H4 (cell line): ENCODE data around the gene HBS1L. TPM values are rescaled to one million over a fixed set of nuclear protein-coding genes. Genes with fewer than 3 reads are reported as not detected.
"Not testable (repeated sequence)": the region's sequence is repeated elsewhere in the genome, so short reads cannot be mapped to it uniquely, and the experiment has no call there.

ENCODE experiments used
- DNase-seq: peaks from one replicate; pipeline ENCODE4 v3.0.0-alpha.2; 2015; ENCODE audit warnings: low spot score
- total RNA-seq: library from RNA; depleted of rRNA; stranded (reverse); fragments of >200 nt; shearing (Covaris generic); gene quantifications from 2 replicates; pipeline ENCODE4 v1.2.3, GENCODE V29; 2014

HBS1L gene
- total RNA-seq, 1 experiment from 2014 or later = 65.6 TPM

- no peak for DNase-seq
Observed at GRCh38 chr6:135075018-135075417, 20.4 kb upstream of the HBS1L start.

DNA sequence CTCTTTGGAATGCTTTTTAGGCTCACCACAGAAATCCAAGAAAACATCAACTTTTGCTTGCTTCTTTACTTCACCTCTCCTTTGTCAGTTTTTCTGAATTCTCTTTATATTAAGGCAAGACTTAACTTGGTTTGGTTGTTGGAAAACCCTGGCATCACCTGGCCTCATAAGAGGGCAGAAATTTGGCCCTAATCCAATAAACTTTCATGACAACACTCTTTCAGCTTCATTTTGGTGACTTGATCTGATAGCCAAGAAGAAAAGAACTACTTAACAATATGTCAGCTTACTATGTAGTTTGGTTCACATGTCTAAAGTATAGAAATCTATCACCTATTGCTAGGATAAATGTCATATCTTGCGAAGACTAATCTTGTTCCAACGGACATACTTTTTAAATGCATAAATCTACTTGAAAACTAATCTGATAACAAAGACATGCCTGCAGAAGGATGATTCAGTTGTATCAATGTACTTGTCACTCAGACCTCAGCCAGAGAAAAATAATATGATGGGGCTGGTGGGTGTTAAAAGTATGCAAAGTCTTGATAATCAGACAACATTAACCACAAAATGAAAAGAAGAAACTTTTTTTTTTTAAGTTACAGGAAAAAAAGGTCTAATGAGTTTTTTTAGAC is 19.3 kb upstream of the HBS1L start:
- no peak for DNase-seq

- no peak for DNase-seq
Observed at GRCh38 chr6:135073217-135073616, 18.6 kb upstream of the HBS1L start.

DNA sequence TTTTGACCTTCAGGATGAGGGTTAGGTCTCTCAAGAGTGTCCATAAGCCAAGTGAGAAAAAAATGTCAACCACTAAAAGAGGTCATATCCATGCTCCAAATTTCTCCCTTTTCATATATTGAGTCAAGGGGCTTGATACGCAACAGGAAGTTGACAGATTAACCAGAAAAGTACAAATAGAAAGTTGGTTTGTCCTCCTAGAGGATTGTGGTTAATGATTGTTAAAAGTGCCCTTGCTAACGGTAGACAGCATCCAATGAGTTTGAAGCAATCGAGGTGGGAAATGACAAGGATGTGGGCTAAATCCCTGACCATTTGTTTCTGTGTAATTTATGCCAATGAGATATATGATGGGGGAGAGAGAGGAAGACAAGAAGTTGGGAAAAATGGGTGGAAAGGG is 18.1 kb upstream of the HBS1L start:
- no peak for DNase-seq

GRCh38 chr6:135071541-135071940 is 16.9 kb upstream of the HBS1L start:
- no peak for DNase-seq

GRCh38 chr6:135067911-135068310 is 13.3 kb upstream of the HBS1L start:
- DNase-seq = no peak

DNA sequence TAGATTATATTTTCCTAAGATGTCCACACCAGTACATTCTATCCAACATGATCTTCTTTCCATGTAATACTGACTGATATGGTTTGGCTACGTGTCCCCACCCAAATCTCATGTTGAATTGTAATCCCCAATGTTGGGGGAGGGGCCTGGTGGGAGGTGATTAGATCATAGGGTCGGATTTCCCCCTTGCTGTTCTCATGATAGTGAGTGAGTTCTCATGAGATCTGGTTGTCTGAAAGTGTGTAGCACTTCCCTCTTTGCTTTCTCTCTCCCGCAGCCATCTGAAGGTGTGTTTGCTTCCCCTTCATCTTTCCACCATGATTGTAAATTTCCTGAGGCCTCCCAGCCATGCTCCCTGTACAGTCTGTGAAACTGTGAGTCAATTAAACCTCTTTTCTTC is 12.2 kb upstream of the HBS1L start:
- no peak for DNase-seq

DNA sequence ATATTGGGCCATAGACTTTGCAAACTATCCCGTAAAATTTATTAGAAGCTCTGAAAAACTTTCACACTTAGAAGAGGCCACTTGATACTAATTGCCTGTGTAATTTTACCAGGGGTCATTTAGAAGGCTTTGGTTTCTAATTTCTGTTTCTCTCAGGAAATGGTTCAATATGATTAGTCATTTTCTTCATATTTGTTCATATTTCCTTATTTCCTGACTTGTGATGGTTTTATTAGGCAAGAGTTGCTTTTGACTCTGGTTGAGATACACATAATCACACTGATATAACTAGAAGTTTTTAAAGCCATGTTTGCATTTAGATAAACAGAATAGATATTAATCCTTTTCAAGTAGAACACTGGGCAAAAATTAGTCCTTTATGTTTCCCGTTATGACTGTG is 11.8 kb upstream of the HBS1L start:
- no peak for DNase-seq

GRCh38 chr6:135064586-135064985 is 10.0 kb upstream of the HBS1L start:
- DNase-seq = no peak

GRCh38 chr6:135063926-135064325 is 9.3 kb upstream of the HBS1L start:
- no peak for DNase-seq

GRCh38 chr6:135062735-135063134 is 8.1 kb upstream of the HBS1L start:
- DNase-seq = peak; percentile 40

GRCh38 chr6:135060076-135060475 is 5.5 kb upstream of the HBS1L start:
- no peak for DNase-seq

DNA sequence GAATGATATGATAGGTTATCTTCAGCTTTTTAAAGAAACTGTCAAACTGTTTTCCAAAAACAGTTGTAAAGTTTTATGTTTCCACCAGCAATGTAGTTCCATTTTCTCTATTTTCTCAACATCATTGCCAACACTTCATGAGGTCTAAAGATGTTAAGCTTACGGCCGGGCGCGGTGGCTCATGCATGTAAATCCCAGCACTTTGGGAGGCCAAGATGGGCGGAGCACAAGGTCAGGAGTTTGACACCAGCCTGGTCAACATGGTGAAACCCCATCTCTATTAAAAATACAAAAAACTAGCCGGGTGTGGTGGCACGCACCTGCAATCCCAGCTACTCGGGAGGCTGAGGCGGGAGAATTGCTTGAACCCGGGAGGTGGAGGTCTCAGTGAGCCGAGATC is 3.7 kb upstream of the HBS1L start:
- not testable (repeated sequence) for DNase-seq

- DNase-seq = no peak
Observed at GRCh38 chr6:135056632-135057031, 2.0 kb upstream of the HBS1L start.

DNA sequence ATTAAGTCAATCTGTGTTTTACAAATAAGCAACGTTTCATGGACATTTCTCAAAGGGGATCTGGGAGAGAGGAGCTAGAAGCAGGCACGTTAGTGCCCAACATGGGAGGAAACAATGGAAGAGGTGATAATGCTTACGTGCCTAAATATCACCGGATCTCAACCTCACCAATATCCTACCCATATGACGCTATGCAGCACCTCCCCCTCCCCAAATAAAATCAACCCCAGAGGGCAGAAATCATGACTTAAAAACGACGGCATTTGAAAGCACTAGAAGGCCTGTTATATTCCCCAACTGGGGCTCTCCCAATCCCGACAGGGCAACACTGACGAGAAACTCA is 425 bp downstream of the HBS1L start:
- no peak for DNase-seq

- no peak for DNase-seq
Observed at GRCh38 chr6:135053406-135053805, 1.2 kb downstream of the HBS1L start.

DNA sequence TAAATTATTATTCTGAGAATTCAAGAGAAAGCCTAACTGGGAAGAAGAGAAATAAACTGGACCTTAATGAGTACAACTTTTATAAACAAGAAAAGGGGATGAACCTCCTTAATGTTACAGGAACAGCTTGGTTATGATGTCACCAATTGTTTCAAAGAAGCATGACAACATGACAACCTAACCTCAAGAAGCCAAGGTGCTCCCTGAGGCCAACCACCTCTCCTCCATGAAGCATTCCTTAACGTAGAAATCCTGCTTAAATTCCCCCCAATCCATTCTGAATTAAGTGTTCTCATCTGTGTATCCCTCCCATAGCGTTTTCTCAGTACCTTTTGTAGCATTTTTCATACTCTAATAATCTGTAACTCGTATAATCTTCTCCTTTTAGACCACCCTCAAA is 1.7 kb downstream of the HBS1L start:
- no peak for DNase-seq

- DNase-seq = no peak
Observed at GRCh38 chr6:135048915-135049314, 5.7 kb downstream of the HBS1L start.

GRCh38 chr6:135047336-135047735 is 7.3 kb downstream of the HBS1L start:
- DNase-seq = no peak

DNA sequence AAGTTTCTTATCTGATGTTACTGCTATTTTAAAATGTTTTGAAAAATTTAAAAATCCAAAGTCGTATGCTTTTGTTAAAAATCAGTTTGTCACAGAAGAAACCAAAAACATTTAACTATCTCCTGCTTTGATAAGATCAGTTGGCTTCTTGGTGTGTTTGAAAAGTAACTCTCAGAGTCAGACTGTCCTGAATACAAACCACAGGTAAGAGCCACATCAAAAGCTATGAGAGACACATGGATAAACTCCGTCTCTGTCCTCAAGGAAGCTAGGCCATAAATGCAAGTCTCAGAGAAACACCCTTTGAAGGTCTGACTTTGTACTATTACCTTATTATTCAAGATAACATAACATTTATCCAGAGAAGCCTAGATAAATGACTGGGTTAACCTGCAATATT is 7.7 kb downstream of the HBS1L start:
- no peak for DNase-seq

- no peak for DNase-seq
Observed at GRCh38 chr6:135044639-135045038, 10.0 kb downstream of the HBS1L start.

DNA sequence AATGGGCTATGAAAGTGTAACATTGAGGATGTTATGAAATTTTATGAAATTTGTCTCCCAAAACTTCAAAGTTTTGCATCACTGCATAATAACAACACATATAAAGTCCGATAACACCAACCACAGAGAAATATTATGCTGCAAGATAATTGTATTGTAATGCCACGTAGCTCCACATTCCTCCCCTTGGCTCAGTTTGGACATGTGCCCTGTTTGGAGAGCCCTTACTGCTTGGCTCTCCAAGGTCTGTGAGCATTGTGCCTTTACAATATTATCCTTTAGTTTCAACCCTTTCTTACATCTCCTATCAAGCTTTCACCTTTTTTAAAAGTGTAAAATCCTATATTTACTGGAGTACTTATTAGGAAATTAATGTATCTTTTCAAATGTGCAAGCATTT is 10.8 kb downstream of the HBS1L start:
- DNase-seq = no peak

GRCh38 chr6:135043364-135043763 is 11.3 kb downstream of the HBS1L start:
- no peak for DNase-seq

- DNase-seq = no peak
Observed at GRCh38 chr6:135038335-135038734, 16.3 kb downstream of the HBS1L start.

- DNase-seq = no peak
Observed at GRCh38 chr6:135037541-135037940, 17.1 kb downstream of the HBS1L start.
